ENCODE results near the gene ARHGAP15. TPM values are rescaled to one million over a fixed set of nuclear protein-coding genes. Genes with fewer than 3 reads are reported as not detected.

ARHGAP15 gene
- polyA plus RNA-seq, 1 donor from 2014 or later, result 190 TPM

- Mint-ChIP-seq H3K4me3 (no peak overlapping the region), H3K9me3 (peaks cover 0 to 1% (median 0%) of the 10 kb centered on the region in 3 donors), H3K27me3 (no peaks in the 10 kb centered on the region), H3K27ac (no peak overlapping the region), H3K36me3 (peaks cover 15% of the 10 kb centered on the region), H3K4me1 (peaks cover 0 to 1% (median 0%) of the 10 kb centered on the region in 3 donors)
These were observed 416.7 kb downstream of the ARHGAP15 start for GRCh38 chr2:143545949-143546255.

- H3K4me1 Mint-ChIP-seq, result peaks cover 0 to 1% (median 0%) of the 10 kb centered on the region in 3 donors
- H3K4me3 Mint-ChIP-seq, result no peak overlapping the region
- peaks cover 14% of the 10 kb centered on the region for H3K36me3 Mint-ChIP-seq
- H3K27me3 Mint-ChIP-seq, result no peaks in the 10 kb centered on the region
- H3K27ac Mint-ChIP-seq, result peak overlapping the region in 1 of 3 donors; percentile 9
- peaks cover 0 to 1% (median 0%) of the 10 kb centered on the region in 3 donors for H3K9me3 Mint-ChIP-seq
These were observed 418.8 kb downstream of the ARHGAP15 start for GRCh38 chr2:143548032-143548431.

GRCh38 chr2:143550500-143550899, 421.3 kb downstream of the ARHGAP15 start:
- H3K4me1 Mint-ChIP-seq, result no peaks in the 10 kb centered on the region
- no peak overlapping the region for H3K4me3 Mint-ChIP-seq
- peaks cover 11% of the 10 kb centered on the region for H3K36me3 Mint-ChIP-seq
- no peaks in the 10 kb centered on the region for H3K27me3 Mint-ChIP-seq
- H3K27ac Mint-ChIP-seq, result no peak overlapping the region
- peaks cover 0 to 1% (median 0%) of the 10 kb centered on the region in 3 donors for H3K9me3 Mint-ChIP-seq

GRCh38 chr2:143551971-143552650, 422.9 kb downstream of the ARHGAP15 start:
- H3K9me3 Mint-ChIP-seq, result peaks cover 0 to 1% (median 0%) of the 10 kb centered on the region in 3 donors
- H3K27me3 Mint-ChIP-seq, result no peaks in the 10 kb centered on the region
- no peak overlapping the region for H3K27ac Mint-ChIP-seq
- H3K4me3 Mint-ChIP-seq, result no peak overlapping the region
- H3K4me1 Mint-ChIP-seq, result no peaks in the 10 kb centered on the region
- peaks cover 17% of the 10 kb centered on the region for H3K36me3 Mint-ChIP-seq

- no peaks in the 10 kb centered on the region for H3K27me3 Mint-ChIP-seq
- H3K4me1 Mint-ChIP-seq, result peaks cover 0 to 1% (median 1%) of the 10 kb centered on the region in 3 donors
- H3K4me3 Mint-ChIP-seq, result no peak overlapping the region
- no peak overlapping the region for H3K27ac Mint-ChIP-seq
- peaks cover 0 to 3% (median 1%) of the 10 kb centered on the region in 3 donors for H3K9me3 Mint-ChIP-seq
- H3K36me3 Mint-ChIP-seq, result peaks cover 18% of the 10 kb centered on the region
These were observed 424.0 kb downstream of the ARHGAP15 start for GRCh38 chr2:143553261-143553660.

- peaks cover 19% of the 10 kb centered on the region for H3K36me3 Mint-ChIP-seq
- no peak overlapping the region for H3K4me3 Mint-ChIP-seq
- peaks cover 6 to 9% (median 6%) of the 10 kb centered on the region in 3 donors for H3K4me1 Mint-ChIP-seq
- H3K27ac Mint-ChIP-seq, result no peak overlapping the region
- H3K27me3 Mint-ChIP-seq, result no peaks in the 10 kb centered on the region
- peaks cover 0 to 4% (median 0%) of the 10 kb centered on the region in 3 donors for H3K9me3 Mint-ChIP-seq
These were observed 429.4 kb downstream of the ARHGAP15 start for GRCh38 chr2:143558665-143559064.

- Mint-ChIP-seq H3K27me3 (no peaks in the 10 kb centered on the region), H3K4me1 (peaks cover 7 to 14% (median 11%) of the 10 kb centered on the region in 3 donors), H3K9me3 (peaks cover 0 to 5% (median 0%) of the 10 kb centered on the region in 3 donors), H3K36me3 (peaks cover 21% of the 10 kb centered on the region), H3K4me3 (no peak overlapping the region), H3K27ac (no peak overlapping the region)
These were observed 429.9 kb downstream of the ARHGAP15 start for GRCh38 chr2:143559147-143559546.

GRCh38 chr2:143560724-143561123, 431.5 kb downstream of the ARHGAP15 start:
- peaks cover 23% of the 10 kb centered on the region for H3K36me3 Mint-ChIP-seq
- peaks cover 0 to 5% (median 0%) of the 10 kb centered on the region in 3 donors for H3K9me3 Mint-ChIP-seq
- no peaks in the 10 kb centered on the region for H3K27me3 Mint-ChIP-seq
- H3K27ac Mint-ChIP-seq, result no peak overlapping the region
- peaks cover 10 to 19% (median 16%) of the 10 kb centered on the region in 3 donors for H3K4me1 Mint-ChIP-seq
- no peak overlapping the region for H3K4me3 Mint-ChIP-seq

GRCh38 chr2:143564419-143564818, 435.2 kb downstream of the ARHGAP15 start:
- peaks cover 25% of the 10 kb centered on the region for H3K36me3 Mint-ChIP-seq
- peaks cover 3 to 4% (median 4%) of the 10 kb centered on the region in 3 donors for H3K9me3 Mint-ChIP-seq
- peak overlapping the region in 1 of 3 donors; percentile 4 for H3K27ac Mint-ChIP-seq
- no peaks in the 10 kb centered on the region for H3K27me3 Mint-ChIP-seq
- H3K4me1 Mint-ChIP-seq, result peaks cover 9 to 19% (median 15%) of the 10 kb centered on the region in 3 donors
- no peak overlapping the region for H3K4me3 Mint-ChIP-seq

- Mint-ChIP-seq H3K36me3 (peaks cover 26% of the 10 kb centered on the region), H3K4me1 (peaks cover 0 to 10% (median 6%) of the 10 kb centered on the region in 3 donors), H3K4me3 (no peak overlapping the region), H3K27ac (no peak overlapping the region), H3K9me3 (peaks cover 0 to 4% (median 2%) of the 10 kb centered on the region in 3 donors), H3K27me3 (no peaks in the 10 kb centered on the region)
These were observed 442.5 kb downstream of the ARHGAP15 start for GRCh38 chr2:143571747-143572146.

GRCh38 chr2:143572421-143572820, 443.2 kb downstream of the ARHGAP15 start:
- peak overlapping the region in 1 of 4 donors; percentile 46 for H3K4me3 Mint-ChIP-seq
- no peak overlapping the region for H3K27ac Mint-ChIP-seq
- peaks cover 23% of the 10 kb centered on the region for H3K36me3 Mint-ChIP-seq
- peaks cover 0 to 10% (median 7%) of the 10 kb centered on the region in 3 donors for H3K4me1 Mint-ChIP-seq
- no peaks in the 10 kb centered on the region for H3K9me3 Mint-ChIP-seq
- H3K27me3 Mint-ChIP-seq, result no peaks in the 10 kb centered on the region

- peaks cover 0 to 10% (median 7%) of the 10 kb centered on the region in 3 donors for H3K4me1 Mint-ChIP-seq
- H3K27ac Mint-ChIP-seq, result no peak overlapping the region
- no peaks in the 10 kb centered on the region for H3K27me3 Mint-ChIP-seq
- no peak overlapping the region for H3K4me3 Mint-ChIP-seq
- H3K36me3 Mint-ChIP-seq, result peaks cover 14% of the 10 kb centered on the region
- H3K9me3 Mint-ChIP-seq, result no peaks in the 10 kb centered on the region
These were observed 444.9 kb downstream of the ARHGAP15 start for GRCh38 chr2:143574069-143574468.

GRCh38 chr2:143575340-143575739, 446.1 kb downstream of the ARHGAP15 start:
- H3K4me3 Mint-ChIP-seq, result no peak overlapping the region
- H3K27ac Mint-ChIP-seq, result no peak overlapping the region
- peaks cover 14% of the 10 kb centered on the region for H3K36me3 Mint-ChIP-seq
- peaks cover 0 to 10% (median 7%) of the 10 kb centered on the region in 3 donors for H3K4me1 Mint-ChIP-seq
- H3K27me3 Mint-ChIP-seq, result no peaks in the 10 kb centered on the region
- no peaks in the 10 kb centered on the region for H3K9me3 Mint-ChIP-seq

GRCh38 chr2:143577489-143577888, 448.3 kb downstream of the ARHGAP15 start:
- Mint-ChIP-seq H3K9me3 (no peaks in the 10 kb centered on the region), H3K27me3 (no peaks in the 10 kb centered on the region), H3K4me1 (peaks cover 0 to 19% (median 4%) of the 10 kb centered on the region in 3 donors), H3K4me3 (no peak overlapping the region), H3K36me3 (peaks cover 10% of the 10 kb centered on the region), H3K27ac (peak overlapping the region in 1 of 3 donors; percentile 76)

- Mint-ChIP-seq H3K36me3 (peaks cover 7% of the 10 kb centered on the region), H3K4me3 (no peak overlapping the region), H3K9me3 (no peaks in the 10 kb centered on the region), H3K27ac (no peak overlapping the region), H3K27me3 (no peaks in the 10 kb centered on the region), H3K4me1 (peaks cover 0 to 24% (median 4%) of the 10 kb centered on the region in 3 donors)
These were observed 450.2 kb downstream of the ARHGAP15 start for GRCh38 chr2:143579456-143579855.

- H3K4me3 Mint-ChIP-seq, result peak overlapping the region in 1 of 4 donors; percentile 9
- peaks cover 10% of the 10 kb centered on the region for H3K36me3 Mint-ChIP-seq
- no peaks in the 10 kb centered on the region for H3K27me3 Mint-ChIP-seq
These were observed 451.9 kb downstream of the ARHGAP15 start for GRCh38 chr2:143581134-143581533.

More at GRCh38 chr2:143581134-143581533, 451.9 kb downstream of the ARHGAP15 start:
- Mint-ChIP-seq H3K9me3 (no peaks in the 10 kb centered on the region), H3K27ac (peak overlapping the region in 1 of 3 donors; percentile 28), H3K4me1 (peaks cover under 1 to 24% (median 4%) of the 10 kb centered on the region in 3 donors)

Measured in IgD-negative memory B cell (primary cell).